Measurements from ENCODE around the gene FAM50A.

GRCh38 chrX:154435171-154435733 is 8.7 kb upstream of the FAM50A start:
- TF ChIP-seq CTCF (IDR thresholded peaks at IDR 0.05; ENCODE audit: insufficient read depth, low read length) (no peak), GABPA (IDR thresholded peaks at IDR 0.05; ENCODE audit: low read depth) (no peak), POLR2AphosphoS5 (IDR thresholded peaks at IDR 0.05; ENCODE audit: low read depth) (no peak), REST (IDR thresholded peaks at IDR 0.05; ENCODE audit: insufficient replicate concordance, low read depth) (no peak), SPI1 (IDR thresholded peaks at IDR 0.05; ENCODE audit: borderline replicate concordance, low read depth) (no peak)

Data from HL-60 (cell line).